Endodermal cell (in vitro differentiated cells): Measurements from ENCODE around the gene MROH2A. TPM values are rescaled to one million over a fixed set of nuclear protein-coding genes. Genes with fewer than 3 reads are reported as not detected.
A peak's percentile ranks its signal among the peaks of the same experiment; 100 is the strongest.

Experiments
- DNase-seq: peaks from one replicate; pipeline ENCODE4 v3.0.0-alpha.2; 2017
- H3K27ac ChIP-seq: 2 replicates; pipeline ENCODE4 v1.5.1; 2013; ENCODE audit warnings: mild to moderate bottlenecking, low read depth, low read length, moderate library complexity
- H3K27me3 ChIP-seq: 2 replicates; pipeline ENCODE4 v1.6.1; 2013; ENCODE audit warnings: mild to moderate bottlenecking, low read length, moderate library complexity; ENCODE audit not compliant: insufficient read depth, control insufficient read depth, poor library complexity, severe bottlenecking
- H3K36me3 ChIP-seq: 2 replicates; pipeline ENCODE4 v1.7.0; 2013; ENCODE audit warnings: mild to moderate bottlenecking, low read length, moderate library complexity; ENCODE audit not compliant: control insufficient read depth, insufficient read depth
- H3K4me1 ChIP-seq: one replicate; pipeline ENCODE4 v1.7.0; 2013; ENCODE audit warnings: low read length; ENCODE audit not compliant: control insufficient read depth, insufficient read depth
- H3K4me3 ChIP-seq: 2 replicates; pipeline ENCODE4 v1.5.1; 2013; ENCODE audit warnings: mild to moderate bottlenecking, low read length, moderate library complexity
- H3K9ac ChIP-seq: 2 replicates; pipeline ENCODE4 v1.6.1; 2013; ENCODE audit warnings: mild to moderate bottlenecking, low read length, moderate library complexity; ENCODE audit not compliant: poor library complexity, severe bottlenecking; ENCODE audit errors: extremely low read depth
- H3K9me3 ChIP-seq: 2 replicates; pipeline ENCODE4 v1.6.1; 2013; ENCODE audit warnings: mild to moderate bottlenecking, low read length, moderate library complexity; ENCODE audit not compliant: control insufficient read depth
- H3K27ac Mint-ChIP-seq: 2 replicates; pipeline ENCODE4 v1.8.0; 2020; ENCODE audit warnings: mixed read lengths
- H3K27me3 Mint-ChIP-seq: 2 replicates; pipeline ENCODE4 v1.8.0; 2021; ENCODE audit warnings: mild to moderate bottlenecking, mixed read lengths; ENCODE audit not compliant: insufficient read depth
- H3K36me3 Mint-ChIP-seq: 2 replicates; pipeline ENCODE4 v1.8.0; 2020; ENCODE audit warnings: low read depth, mixed read lengths
- H3K4me1 Mint-ChIP-seq: 2 replicates; pipeline ENCODE4 v1.8.0; 2020; ENCODE audit warnings: mixed read lengths
- H3K4me3 Mint-ChIP-seq: 2 replicates; pipeline ENCODE4 v1.8.0; 2020; ENCODE audit warnings: mild to moderate bottlenecking, moderate library complexity, mixed read lengths
- H3K9me3 Mint-ChIP-seq: 2 replicates; pipeline ENCODE4 v1.8.0; 2020; ENCODE audit warnings: mild to moderate bottlenecking, mixed read lengths
- CTCF ChIP-seq: fragments of 200-600 bp; sonication (generic); conservative IDR thresholded peaks from 2 replicates; pipeline ENCODE4 v1.5.0; 2021; ENCODE audit warnings: antibody characterized with exemption, mild to moderate bottlenecking
- WGBS, 2 experiments: methylation state at CpG; one replicate each; pipeline versions ENCODE4 v1.1.5 to v1.1.7; 2013; ENCODE audit warnings: missing lambda C conversion rate in 2 of 2, mixed read lengths in 1 of 2; ENCODE audit not compliant: insufficient coverage in 1 of 2, insufficient read length in 1 of 2; 5-methylcytosine and 5-hydroxymethylcytosine counted together
- total RNA-seq, 2 donors: library from RNA; stranded (reverse); fragmentation: NEBNext Ultra II Directional in 1 of 2; extraction: Animal tissue kit (Norgen Biotek cat#: 25700) in 1 of 2; gene quantifications; 2 replicates in 1 of 2; 3 replicates in 1 of 2; pipeline ENCODE4 v1.2.1, GENCODE V29; 2021

Gene MROH2A
- total RNA-seq, 2 donors from 2014 or later, result not detected

- Mint-ChIP-seq H3K27ac (peak overlapping the region; percentile 28), H3K9me3 (no peaks in the 10 kb centered on the region)
Measured at GRCh38 chr2:233848276-233848675, 70.1 kb downstream of the MROH2A start.

GRCh38 chr2:233849607-233850271, 71.6 kb downstream of the MROH2A start:
- H3K9me3 Mint-ChIP-seq, result no peaks in the 10 kb centered on the region
- WGBS, 2 experiments, result 94 to 98% methylated on average over 8 to 13 of the region's 13 CpGs
- no peak overlapping the region for H3K9ac ChIP-seq
- no peak for DNase-seq
- H3K27ac ChIP-seq, result no peak overlapping the region
- H3K4me3 Mint-ChIP-seq, result no peak overlapping the region
- no peak overlapping the region for H3K4me3 ChIP-seq
- H3K4me1 ChIP-seq, result peaks cover 2% of the 10 kb centered on the region
- TF ChIP-seq CTCF, result no peak
- H3K36me3 ChIP-seq, result peaks cover 80% of the 10 kb centered on the region
- H3K9me3 ChIP-seq, result no peaks in the 10 kb centered on the region
- peaks cover 66% of the 10 kb centered on the region for H3K36me3 Mint-ChIP-seq
- H3K27ac Mint-ChIP-seq, result no peak overlapping the region
- H3K4me1 Mint-ChIP-seq, result peaks cover 19% of the 10 kb centered on the region
- H3K27me3 Mint-ChIP-seq, result no peaks in the 10 kb centered on the region
- H3K27me3 ChIP-seq, result no peaks in the 10 kb centered on the region

More at GRCh38 chr2:233848276-233848675, 70.1 kb downstream of the MROH2A start:
- no peak for TF ChIP-seq CTCF
- Mint-ChIP-seq H3K4me1 (peaks cover 17% of the 10 kb centered on the region), H3K36me3 (peaks cover 80% of the 10 kb centered on the region), H3K27me3 (no peaks in the 10 kb centered on the region), H3K4me3 (no peak overlapping the region)
- H3K9ac ChIP-seq, result no peak overlapping the region
- 95 to 96% methylated on average over 13 of the region's 13 CpGs for WGBS, 2 experiments
- H3K27ac ChIP-seq, result no peak overlapping the region
- peaks cover 93% of the 10 kb centered on the region for H3K36me3 ChIP-seq
- no peaks in the 10 kb centered on the region for H3K9me3 ChIP-seq
- H3K4me1 ChIP-seq, result peaks cover 2% of the 10 kb centered on the region
- H3K4me3 ChIP-seq, result no peak overlapping the region
- no peaks in the 10 kb centered on the region for H3K27me3 ChIP-seq
- DNase-seq, result no peak

- H3K4me1 ChIP-seq, result peaks cover 2% of the 10 kb centered on the region
- no peak overlapping the region for H3K27ac ChIP-seq
- no peak for DNase-seq
- Mint-ChIP-seq H3K27ac (no peak overlapping the region), H3K4me1 (peaks cover 19% of the 10 kb centered on the region), H3K4me3 (no peak overlapping the region), H3K9me3 (no peaks in the 10 kb centered on the region), H3K27me3 (no peaks in the 10 kb centered on the region), H3K36me3 (peaks cover 57% of the 10 kb centered on the region)
- H3K27me3 ChIP-seq, result no peaks in the 10 kb centered on the region
- 90 to 96% methylated on average over 4 to 7 of the region's 7 CpGs for WGBS, 2 experiments
- H3K36me3 ChIP-seq, result peaks cover 71% of the 10 kb centered on the region
- no peaks in the 10 kb centered on the region for H3K9me3 ChIP-seq
- H3K4me3 ChIP-seq, result no peak overlapping the region
- H3K9ac ChIP-seq, result no peak overlapping the region
- TF ChIP-seq CTCF, result no peak
Measured at GRCh38 chr2:233850745-233851144, 72.6 kb downstream of the MROH2A start.
